Thyroid gland (tissue), 4 donors: Measurements from ENCODE around the gene PIM3. TPM values are rescaled to one million over a fixed set of nuclear protein-coding genes. Genes with fewer than 3 reads are reported as not detected.
A peak's percentile ranks its signal among the peaks of the same experiment; 100 is the strongest.

ENCODE experiments used
- DNase-seq, 2 donors: peaks; one replicate each; pipeline ENCODE4 v3.0.0-alpha.2; 2019
- H3K27ac ChIP-seq, 3 donors: fragments of 200-600 bp; sonication (generic); 1 replicate in 2 of 3; 2 replicates in 1 of 3; pipeline ENCODE4 v1.5.1; 2016 to 2019; ENCODE audit warnings: mild to moderate bottlenecking in 1 of 3, moderate library complexity in 1 of 3
- H3K27me3 ChIP-seq: fragments of 200-600 bp; sonication (generic); one replicate; pipeline ENCODE4 v1.5.1; 2019
- H3K36me3 ChIP-seq, 2 donors: fragments of 200-600 bp; sonication (generic); one replicate each; pipeline ENCODE4 v1.5.1; 2016 to 2019
- H3K4me1 ChIP-seq, 2 donors: fragments of 200-600 bp; sonication (generic); one replicate each; pipeline ENCODE4 v1.5.1; 2017 to 2019
- H3K4me3 ChIP-seq, 3 donors: fragments of 200-600 bp; sonication (generic); replicated peaks in 1 of 3; 1 replicate in 2 of 3; 2 replicates in 1 of 3; pipeline ENCODE4 v1.5.1; 2016; ENCODE audit warnings: mild to moderate bottlenecking in 1 of 3
- H3K9me3 ChIP-seq: fragments of 200-600 bp; sonication (generic); one replicate; pipeline ENCODE4 v1.5.1; 2017
- POLR2A ChIP-seq, 2 donors: fragments of 450-650 bp; IDR thresholded peaks; one replicate each; pipeline ENCODE4 v1.6.1; 2017; ENCODE audit warnings: antibody characterized with exemption in 2 of 2, mild to moderate bottlenecking in 2 of 2, moderate library complexity in 1 of 2
- WGBS, 2 donors: methylation state at CpG; one replicate each; pipeline ENCODE4 v1.1.5; 2017; 5-methylcytosine and 5-hydroxymethylcytosine counted together
- intact Hi-C: fragments of 100-400 bp; cut with DNase I; formaldehyde crosslinking; loops from one replicate; pipeline ENCODE4 v1.15.1; 2023
- total RNA-seq, 4 donors: library from RNA; depleted of rRNA; stranded (reverse); fragments of >200 nt; gene quantifications; one replicate each; pipeline ENCODE4 v1.2.3, GENCODE V29; 2016
- TF ChIP-seq, protein P1 (sequence below), 6 experiments: fragments of 200-600 bp in 3 of 6; fragments of 450-650 bp in 3 of 6; sonication (generic) in 3 of 6; IDR thresholded peaks; one replicate each; pipeline ENCODE4 v1.5.1; 2016 to 2019; ENCODE audit warnings: antibody characterized with exemption in 6 of 6, mild to moderate bottlenecking in 2 of 6, inconsistent platforms in 1 of 6, moderate library complexity in 1 of 6

The PIM3 gene
- total RNA-seq, 4 donors from 2014 or later: 45.4 to 108 (median 73.2) TPM

DNA sequence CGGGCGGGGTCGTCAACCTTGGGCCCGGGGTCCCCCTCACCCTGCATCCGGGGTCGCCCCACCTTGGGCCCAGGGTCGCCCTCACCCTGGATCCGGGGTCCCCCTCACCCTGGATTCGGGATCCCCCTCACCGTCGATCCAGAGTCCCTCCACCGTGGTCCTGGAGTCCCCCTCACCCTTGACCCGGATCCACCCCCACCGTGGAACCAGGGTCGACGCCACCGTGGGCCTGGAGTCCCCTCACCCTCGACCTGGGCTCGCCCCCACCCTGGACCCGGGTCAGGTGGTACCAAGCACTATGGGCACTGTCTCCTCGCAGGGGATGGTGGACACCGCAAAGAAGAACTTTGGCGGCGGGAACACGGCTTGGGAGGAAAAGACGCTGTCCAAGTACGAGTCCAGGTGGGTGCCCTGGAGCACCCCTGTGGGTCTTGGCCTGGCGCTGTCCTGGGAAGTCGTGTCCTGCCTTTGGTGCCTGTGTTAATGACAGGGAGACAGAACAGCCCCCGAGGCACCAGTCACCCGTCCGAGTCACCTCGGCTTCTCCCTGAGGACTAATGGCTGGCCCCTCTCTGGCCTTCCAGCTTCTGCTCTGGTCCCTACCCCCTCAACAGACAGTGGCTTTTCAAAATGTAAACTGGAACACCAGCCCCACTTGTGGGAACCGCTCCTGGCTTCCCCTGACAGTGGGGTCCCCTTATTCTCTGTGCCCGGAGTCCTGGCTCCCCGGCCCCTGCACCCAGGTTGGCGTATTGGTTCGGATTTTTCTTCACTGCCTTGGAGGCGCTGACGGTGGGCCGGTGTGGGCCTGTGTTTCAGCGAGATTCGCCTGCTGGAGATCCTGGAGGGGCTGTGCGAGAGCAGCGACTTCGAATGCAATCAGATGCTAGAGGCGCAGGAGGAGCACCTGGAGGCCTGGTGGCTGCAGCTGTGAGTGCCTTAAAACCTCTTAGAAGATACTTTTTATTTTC lies 41.4 kb upstream of the PIM3 start:
- DNase-seq: no peak
- TF ChIP-seq, protein P1, sequence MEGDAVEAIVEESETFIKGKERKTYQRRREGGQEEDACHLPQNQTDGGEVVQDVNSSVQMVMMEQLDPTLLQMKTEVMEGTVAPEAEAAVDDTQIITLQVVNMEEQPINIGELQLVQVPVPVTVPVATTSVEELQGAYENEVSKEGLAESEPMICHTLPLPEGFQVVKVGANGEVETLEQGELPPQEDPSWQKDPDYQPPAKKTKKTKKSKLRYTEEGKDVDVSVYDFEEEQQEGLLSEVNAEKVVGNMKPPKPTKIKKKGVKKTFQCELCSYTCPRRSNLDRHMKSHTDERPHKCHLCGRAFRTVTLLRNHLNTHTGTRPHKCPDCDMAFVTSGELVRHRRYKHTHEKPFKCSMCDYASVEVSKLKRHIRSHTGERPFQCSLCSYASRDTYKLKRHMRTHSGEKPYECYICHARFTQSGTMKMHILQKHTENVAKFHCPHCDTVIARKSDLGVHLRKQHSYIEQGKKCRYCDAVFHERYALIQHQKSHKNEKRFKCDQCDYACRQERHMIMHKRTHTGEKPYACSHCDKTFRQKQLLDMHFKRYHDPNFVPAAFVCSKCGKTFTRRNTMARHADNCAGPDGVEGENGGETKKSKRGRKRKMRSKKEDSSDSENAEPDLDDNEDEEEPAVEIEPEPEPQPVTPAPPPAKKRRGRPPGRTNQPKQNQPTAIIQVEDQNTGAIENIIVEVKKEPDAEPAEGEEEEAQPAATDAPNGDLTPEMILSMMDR (IDR thresholded peaks at IDR 0.05): no peak
- TF ChIP-seq POLR2A (IDR thresholded peaks at IDR 0.05): no peak
- Histone ChIP-seq H3K36me3 (peaks cover 0 to 20% of the 10 kb centered on the region in 2 donors), H3K9me3 (no peaks in the 10 kb centered on the region), H3K4me1 (peaks cover 16 to 20% of the 10 kb centered on the region in 2 donors), H3K27me3 (no peaks in the 10 kb centered on the region), H3K27ac (peak overlapping the region in 2 of 3 donors; percentile 40 to 96), H3K4me3 (peak overlapping the region in 2 of 3 donors; percentile 43 to 67)
- WGBS, 2 donors: 76 to 84% methylated on average over 14 to 19 of the region's 47 CpGs
- intact Hi-C loops: loop anchor here (10.0 kb wide), 1 partner anchor 64 kb away; the partner anchor contains the start of gene ZBED4

DNA sequence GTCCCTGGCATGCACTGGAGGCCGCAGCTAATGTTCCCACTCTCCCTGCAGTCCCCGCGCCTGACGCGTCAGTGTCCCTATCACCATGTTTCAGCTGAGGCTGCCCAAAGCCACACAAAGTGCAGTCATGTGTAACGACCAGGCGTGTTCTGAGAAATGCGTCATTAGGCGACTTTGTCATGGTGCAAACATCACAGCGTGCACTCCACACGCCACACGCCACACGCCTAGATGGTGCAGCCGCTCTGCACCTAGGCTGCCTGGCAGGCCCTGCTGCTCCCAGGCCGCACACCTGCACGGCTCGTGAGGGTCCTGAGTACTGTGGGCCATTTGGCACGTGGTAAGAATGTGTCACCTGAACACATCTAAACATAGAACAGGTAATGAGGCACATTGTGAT lies 39.7 kb upstream of the PIM3 start:
- Histone ChIP-seq H3K27ac (no peak overlapping the region), H3K9me3 (no peaks in the 10 kb centered on the region), H3K4me3 (no peak overlapping the region), H3K36me3 (peaks cover 0 to 31% of the 10 kb centered on the region in 2 donors), H3K4me1 (peaks cover 16 to 20% of the 10 kb centered on the region in 2 donors), H3K27me3 (no peaks in the 10 kb centered on the region)
- WGBS, 2 donors: 84 to 96% methylated on average over 16 of the region's 18 CpGs
- intact Hi-C loops: loop anchor here (10.0 kb wide), 2 partner anchors 156 to 294 kb away; no protein-coding TSS in a partner anchor
- TF ChIP-seq POLR2A (IDR thresholded peaks at IDR 0.05): no peak
- TF ChIP-seq, protein P1 (IDR thresholded peaks at IDR 0.05): no peak
- no peak for DNase-seq

DNA sequence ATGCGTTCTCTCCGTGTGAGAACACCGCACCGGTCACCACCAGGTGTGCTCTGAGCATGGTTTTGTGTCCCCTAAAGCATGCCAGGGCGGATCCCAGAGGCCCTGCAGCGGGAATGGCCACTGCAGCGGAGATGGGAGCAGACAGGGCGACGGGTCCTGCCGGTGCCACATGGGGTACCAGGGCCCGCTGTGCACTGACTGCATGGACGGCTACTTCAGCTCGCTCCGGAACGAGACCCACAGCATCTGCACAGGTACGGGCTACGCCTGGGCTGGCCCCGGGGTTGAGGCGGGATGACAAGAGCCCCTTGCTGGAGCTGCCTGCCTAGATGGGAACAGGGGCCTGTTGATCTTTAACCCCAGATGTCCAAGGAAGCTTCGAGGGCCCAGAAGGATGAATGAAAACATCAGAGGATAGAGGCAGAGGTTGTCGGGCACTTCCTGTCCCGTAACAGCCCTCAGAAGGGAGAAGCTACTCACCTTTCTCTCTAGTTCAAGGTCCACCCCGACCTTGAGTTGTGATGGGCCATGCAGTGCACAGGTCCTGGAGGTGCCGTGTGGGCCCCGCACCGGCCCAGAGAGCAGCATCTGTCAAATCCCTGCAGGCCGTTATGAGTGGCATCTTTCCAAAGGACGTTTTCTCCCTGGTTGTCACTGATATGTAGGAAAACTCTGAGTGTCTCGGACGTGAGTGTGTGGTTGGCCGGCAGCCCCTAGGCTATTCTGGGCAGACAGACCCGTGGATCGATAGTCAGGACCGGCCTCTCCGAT lies 38.9 kb upstream of the PIM3 start:
- TF ChIP-seq POLR2A (IDR thresholded peaks at IDR 0.05): no peak
- TF ChIP-seq, protein P1 (IDR thresholded peaks at IDR 0.05): no peak
- peaks cover 0 to 35% of the 10 kb centered on the region in 2 donors for H3K36me3 ChIP-seq
- 92 to 93% methylated on average over 28 to 31 of the region's 35 CpGs for WGBS, 2 donors
- intact Hi-C loops: loop anchor here (10.0 kb wide), 2 partner anchors 157 to 293 kb away; no protein-coding TSS in a partner anchor
- no peak for DNase-seq
- no peak overlapping the region for H3K4me3 ChIP-seq
- H3K27me3 ChIP-seq: no peaks in the 10 kb centered on the region
- no peaks in the 10 kb centered on the region for H3K9me3 ChIP-seq
- no peak overlapping the region for H3K27ac ChIP-seq
- peaks cover 16 to 19% of the 10 kb centered on the region in 2 donors for H3K4me1 ChIP-seq

DNA sequence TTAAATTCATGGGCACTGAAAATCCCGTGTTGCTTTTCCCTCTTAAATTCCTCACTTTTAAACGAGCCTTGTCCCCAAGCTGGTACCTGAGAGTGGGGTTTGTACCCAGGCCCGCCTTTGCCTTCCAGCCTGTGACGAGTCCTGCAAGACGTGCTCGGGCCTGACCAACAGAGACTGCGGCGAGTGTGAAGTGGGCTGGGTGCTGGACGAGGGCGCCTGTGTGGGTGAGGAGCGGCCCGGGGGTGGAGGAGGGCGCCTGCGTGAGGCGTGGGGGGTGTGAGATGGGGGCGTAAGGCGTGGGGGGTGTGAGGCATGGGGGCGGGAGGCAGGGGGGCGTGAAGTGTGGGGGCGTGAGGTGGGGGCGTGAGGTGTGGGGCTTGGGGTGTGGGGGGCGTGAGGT lies 38.1 kb upstream of the PIM3 start:
- no peaks in the 10 kb centered on the region for H3K27me3 ChIP-seq
- intact Hi-C loops: loop anchor here (10.0 kb wide), 2 partner anchors 158 to 292 kb away; no protein-coding TSS in a partner anchor
- no peak overlapping the region for H3K4me3 ChIP-seq
- peaks cover 9 to 11% of the 10 kb centered on the region in 2 donors for H3K4me1 ChIP-seq
- no peak overlapping the region for H3K27ac ChIP-seq
- DNase-seq: no peak
- 93 to 95% methylated on average over 12 to 15 of the region's 22 CpGs for WGBS, 2 donors
- peaks cover 0 to 35% of the 10 kb centered on the region in 2 donors for H3K36me3 ChIP-seq
- TF ChIP-seq POLR2A (IDR thresholded peaks at IDR 0.05): no peak
- TF ChIP-seq, protein P1 (IDR thresholded peaks at IDR 0.05): no peak
- no peaks in the 10 kb centered on the region for H3K9me3 ChIP-seq
